ENCODE results near the gene LKAAEAR1.

DNA sequence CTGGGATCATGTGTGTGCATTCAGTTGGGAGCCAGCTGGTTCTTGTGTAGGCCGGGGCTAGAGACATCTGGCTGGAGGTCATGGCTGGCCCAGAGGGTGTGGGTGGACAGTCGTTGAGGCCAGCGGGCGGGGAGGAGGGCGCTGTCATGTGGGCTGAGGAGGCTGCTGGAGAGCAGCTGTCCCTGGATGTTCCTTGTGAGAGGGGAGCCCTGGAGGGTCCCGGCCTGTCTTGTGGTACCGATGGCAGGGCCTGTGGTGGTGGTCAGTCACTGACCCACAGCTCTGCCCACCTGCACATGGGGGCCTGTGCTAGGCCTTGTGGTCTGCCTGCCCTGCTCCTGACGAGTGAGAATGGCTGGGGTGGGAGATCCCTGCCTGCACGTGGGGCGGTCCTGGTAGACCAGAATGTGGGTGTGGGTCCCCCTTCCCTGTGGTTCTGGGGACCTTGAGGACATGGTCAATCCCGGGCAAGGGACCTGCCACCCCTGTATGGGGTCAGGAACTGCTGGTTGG is 50.2 kb downstream of the LKAAEAR1 start:
- TF ChIP-seq, protein P1, sequence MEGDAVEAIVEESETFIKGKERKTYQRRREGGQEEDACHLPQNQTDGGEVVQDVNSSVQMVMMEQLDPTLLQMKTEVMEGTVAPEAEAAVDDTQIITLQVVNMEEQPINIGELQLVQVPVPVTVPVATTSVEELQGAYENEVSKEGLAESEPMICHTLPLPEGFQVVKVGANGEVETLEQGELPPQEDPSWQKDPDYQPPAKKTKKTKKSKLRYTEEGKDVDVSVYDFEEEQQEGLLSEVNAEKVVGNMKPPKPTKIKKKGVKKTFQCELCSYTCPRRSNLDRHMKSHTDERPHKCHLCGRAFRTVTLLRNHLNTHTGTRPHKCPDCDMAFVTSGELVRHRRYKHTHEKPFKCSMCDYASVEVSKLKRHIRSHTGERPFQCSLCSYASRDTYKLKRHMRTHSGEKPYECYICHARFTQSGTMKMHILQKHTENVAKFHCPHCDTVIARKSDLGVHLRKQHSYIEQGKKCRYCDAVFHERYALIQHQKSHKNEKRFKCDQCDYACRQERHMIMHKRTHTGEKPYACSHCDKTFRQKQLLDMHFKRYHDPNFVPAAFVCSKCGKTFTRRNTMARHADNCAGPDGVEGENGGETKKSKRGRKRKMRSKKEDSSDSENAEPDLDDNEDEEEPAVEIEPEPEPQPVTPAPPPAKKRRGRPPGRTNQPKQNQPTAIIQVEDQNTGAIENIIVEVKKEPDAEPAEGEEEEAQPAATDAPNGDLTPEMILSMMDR (conservative IDR thresholded peaks at IDR 0.05; ENCODE audit: low read depth in 2 of 2), result no peak
- TF ChIP-seq POLR2AphosphoS5 (IDR thresholded peaks at IDR 0.05; ENCODE audit: low read depth), result no peak
- TF ChIP-seq EZH2 (IDR thresholded peaks at IDR 0.05; ENCODE audit: low read depth, unreplicated experiment), result no peak
- no peak for TF ChIP-seq EZH2phosphoT487 (IDR thresholded peaks at IDR 0.05; ENCODE audit: unreplicated experiment)
- no peak for TF ChIP-seq JUNB (IDR thresholded peaks at IDR 0.05; ENCODE audit: unreplicated experiment)
- no peak for TF ChIP-seq CREB1 (CRISPR knock-in tag; IDR thresholded peaks at IDR 0.05; ENCODE audit: low read depth)
- TF ChIP-seq, protein P2, sequence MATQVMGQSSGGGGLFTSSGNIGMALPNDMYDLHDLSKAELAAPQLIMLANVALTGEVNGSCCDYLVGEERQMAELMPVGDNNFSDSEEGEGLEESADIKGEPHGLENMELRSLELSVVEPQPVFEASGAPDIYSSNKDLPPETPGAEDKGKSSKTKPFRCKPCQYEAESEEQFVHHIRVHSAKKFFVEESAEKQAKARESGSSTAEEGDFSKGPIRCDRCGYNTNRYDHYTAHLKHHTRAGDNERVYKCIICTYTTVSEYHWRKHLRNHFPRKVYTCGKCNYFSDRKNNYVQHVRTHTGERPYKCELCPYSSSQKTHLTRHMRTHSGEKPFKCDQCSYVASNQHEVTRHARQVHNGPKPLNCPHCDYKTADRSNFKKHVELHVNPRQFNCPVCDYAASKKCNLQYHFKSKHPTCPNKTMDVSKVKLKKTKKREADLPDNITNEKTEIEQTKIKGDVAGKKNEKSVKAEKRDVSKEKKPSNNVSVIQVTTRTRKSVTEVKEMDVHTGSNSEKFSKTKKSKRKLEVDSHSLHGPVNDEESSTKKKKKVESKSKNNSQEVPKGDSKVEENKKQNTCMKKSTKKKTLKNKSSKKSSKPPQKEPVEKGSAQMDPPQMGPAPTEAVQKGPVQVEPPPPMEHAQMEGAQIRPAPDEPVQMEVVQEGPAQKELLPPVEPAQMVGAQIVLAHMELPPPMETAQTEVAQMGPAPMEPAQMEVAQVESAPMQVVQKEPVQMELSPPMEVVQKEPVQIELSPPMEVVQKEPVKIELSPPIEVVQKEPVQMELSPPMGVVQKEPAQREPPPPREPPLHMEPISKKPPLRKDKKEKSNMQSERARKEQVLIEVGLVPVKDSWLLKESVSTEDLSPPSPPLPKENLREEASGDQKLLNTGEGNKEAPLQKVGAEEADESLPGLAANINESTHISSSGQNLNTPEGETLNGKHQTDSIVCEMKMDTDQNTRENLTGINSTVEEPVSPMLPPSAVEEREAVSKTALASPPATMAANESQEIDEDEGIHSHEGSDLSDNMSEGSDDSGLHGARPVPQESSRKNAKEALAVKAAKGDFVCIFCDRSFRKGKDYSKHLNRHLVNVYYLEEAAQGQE (IDR thresholded peaks at IDR 0.05; ENCODE audit: unreplicated experiment), result no peak
- TF ChIP-seq ZNF331 (CRISPR knock-in tag; IDR thresholded peaks at IDR 0.05; ENCODE audit: low read depth), result no peak
- TF ChIP-seq NANOG (IDR thresholded peaks at IDR 0.05; ENCODE audit: borderline replicate concordance), result no peak
- TF ChIP-seq, protein P3, sequence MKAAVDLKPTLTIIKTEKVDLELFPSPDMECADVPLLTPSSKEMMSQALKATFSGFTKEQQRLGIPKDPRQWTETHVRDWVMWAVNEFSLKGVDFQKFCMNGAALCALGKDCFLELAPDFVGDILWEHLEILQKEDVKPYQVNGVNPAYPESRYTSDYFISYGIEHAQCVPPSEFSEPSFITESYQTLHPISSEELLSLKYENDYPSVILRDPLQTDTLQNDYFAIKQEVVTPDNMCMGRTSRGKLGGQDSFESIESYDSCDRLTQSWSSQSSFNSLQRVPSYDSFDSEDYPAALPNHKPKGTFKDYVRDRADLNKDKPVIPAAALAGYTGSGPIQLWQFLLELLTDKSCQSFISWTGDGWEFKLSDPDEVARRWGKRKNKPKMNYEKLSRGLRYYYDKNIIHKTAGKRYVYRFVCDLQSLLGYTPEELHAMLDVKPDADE (IDR thresholded peaks at IDR 0.05), result no peak
- TF ChIP-seq ZNF114 (CRISPR knock-in tag; IDR thresholded peaks at IDR 0.05), result no peak
- TF ChIP-seq STAT1 (IDR thresholded peaks at IDR 0.05; ENCODE audit: unreplicated experiment), result no peak
- TF ChIP-seq, protein P4, sequence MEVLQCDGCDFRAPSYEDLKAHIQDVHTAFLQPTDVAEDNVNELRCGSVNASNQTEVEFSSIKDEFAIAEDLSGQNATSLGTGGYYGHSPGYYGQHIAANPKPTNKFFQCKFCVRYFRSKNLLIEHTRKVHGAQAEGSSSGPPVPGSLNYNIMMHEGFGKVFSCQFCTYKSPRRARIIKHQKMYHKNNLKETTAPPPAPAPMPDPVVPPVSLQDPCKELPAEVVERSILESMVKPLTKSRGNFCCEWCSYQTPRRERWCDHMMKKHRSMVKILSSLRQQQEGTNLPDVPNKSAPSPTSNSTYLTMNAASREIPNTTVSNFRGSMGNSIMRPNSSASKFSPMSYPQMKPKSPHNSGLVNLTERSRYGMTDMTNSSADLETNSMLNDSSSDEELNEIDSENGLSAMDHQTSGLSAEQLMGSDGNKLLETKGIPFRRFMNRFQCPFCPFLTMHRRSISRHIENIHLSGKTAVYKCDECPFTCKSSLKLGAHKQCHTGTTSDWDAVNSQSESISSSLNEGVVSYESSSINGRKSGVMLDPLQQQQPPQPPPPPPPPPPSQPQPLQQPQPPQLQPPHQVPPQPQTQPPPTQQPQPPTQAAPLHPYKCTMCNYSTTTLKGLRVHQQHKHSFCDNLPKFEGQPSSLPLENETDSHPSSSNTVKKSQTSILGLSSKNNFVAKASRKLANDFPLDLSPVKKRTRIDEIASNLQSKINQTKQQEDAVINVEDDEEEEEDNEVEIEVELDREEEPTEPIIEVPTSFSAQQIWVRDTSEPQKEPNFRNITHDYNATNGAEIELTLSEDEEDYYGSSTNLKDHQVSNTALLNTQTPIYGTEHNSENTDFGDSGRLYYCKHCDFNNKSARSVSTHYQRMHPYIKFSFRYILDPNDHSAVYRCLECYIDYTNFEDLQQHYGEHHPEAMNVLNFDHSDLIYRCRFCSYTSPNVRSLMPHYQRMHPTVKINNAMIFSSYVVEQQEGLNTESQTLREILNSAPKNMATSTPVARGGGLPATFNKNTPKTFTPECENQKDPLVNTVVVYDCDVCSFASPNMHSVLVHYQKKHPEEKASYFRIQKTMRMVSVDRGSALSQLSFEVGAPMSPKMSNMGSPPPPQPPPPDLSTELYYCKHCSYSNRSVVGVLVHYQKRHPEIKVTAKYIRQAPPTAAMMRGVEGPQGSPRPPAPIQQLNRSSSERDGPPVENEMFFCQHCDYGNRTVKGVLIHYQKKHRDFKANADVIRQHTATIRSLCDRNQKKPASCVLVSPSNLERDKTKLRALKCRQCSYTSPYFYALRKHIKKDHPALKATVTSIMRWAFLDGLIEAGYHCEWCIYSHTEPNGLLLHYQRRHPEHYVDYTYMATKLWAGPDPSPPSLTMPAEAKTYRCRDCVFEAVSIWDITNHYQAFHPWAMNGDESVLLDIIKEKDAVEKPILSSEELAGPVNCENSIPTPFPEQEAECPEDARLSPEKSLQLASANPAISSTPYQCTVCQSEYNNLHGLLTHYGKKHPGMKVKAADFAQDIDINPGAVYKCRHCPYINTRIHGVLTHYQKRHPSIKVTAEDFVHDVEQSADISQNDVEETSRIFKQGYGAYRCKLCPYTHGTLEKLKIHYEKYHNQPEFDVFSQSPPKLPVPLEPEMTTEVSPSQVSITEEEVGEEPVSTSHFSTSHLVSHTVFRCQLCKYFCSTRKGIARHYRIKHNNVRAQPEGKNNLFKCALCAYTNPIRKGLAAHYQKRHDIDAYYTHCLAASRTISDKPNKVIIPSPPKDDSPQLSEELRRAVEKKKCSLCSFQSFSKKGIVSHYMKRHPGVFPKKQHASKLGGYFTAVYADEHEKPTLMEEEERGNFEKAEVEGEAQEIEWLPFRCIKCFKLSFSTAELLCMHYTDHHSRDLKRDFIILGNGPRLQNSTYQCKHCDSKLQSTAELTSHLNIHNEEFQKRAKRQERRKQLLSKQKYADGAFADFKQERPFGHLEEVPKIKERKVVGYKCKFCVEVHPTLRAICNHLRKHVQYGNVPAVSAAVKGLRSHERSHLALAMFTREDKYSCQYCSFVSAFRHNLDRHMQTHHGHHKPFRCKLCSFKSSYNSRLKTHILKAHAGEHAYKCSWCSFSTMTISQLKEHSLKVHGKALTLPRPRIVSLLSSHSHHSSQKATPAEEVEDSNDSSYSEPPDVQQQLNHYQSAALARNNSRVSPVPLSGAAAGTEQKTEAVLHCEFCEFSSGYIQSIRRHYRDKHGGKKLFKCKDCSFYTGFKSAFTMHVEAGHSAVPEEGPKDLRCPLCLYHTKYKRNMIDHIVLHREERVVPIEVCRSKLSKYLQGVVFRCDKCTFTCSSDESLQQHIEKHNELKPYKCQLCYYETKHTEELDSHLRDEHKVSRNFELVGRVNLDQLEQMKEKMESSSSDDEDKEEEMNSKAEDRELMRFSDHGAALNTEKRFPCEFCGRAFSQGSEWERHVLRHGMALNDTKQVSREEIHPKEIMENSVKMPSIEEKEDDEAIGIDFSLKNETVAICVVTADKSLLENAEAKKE (CRISPR knock-in tag; IDR thresholded peaks at IDR 0.05), result no peak
